ENCODE measurements around the gene GLB1L3.
"Not testable (repeated sequence)": the region's sequence is repeated elsewhere in the genome, so short reads cannot be mapped to it uniquely, and the experiment has no call there.

Gene GLB1L3

DNA sequence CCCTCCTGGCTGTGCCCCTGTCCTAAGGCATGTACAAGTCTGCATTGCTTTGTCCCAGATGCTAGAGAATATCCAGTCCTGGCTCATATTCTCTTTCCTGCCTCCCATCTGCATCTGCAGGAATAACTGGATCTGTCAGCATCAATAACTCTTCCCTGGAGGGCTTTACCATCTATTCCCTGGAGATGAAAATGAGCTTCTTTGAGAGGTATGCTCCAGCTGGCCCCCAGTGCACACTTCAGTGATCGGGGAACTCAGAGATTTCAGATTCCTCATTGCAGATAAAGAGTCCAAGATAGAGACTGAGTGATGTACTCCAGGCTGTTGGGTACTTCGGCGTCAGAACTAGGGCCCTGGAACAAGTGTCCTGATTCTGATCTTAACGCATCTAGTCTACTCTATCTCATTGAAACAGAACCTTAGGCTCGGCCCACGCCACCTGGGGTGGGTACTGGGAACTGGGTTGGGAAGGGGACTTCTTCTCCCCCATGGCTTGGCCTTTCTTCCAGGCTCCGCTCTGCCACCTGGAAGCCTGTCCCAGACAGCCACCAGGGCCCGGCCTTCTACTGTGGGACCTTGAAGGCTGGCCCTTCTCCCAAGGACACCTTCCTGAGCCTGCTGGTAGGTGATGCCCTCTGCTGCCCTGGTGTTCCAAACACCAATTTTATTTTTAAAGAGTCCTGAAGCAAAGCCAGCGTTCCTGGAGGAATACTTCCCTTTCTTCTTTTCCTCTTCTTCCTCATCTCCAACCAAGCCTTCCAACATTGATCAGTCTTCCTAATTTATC is 37.8 kb downstream of the GLB1L3 start:
- H3K4me3 Mint-ChIP-seq = no peak overlapping the region
- peaks cover 8% of the 10 kb centered on the region for H3K27me3 Mint-ChIP-seq (ENCODE audit: low read depth, poor library complexity)
- peaks cover under 1% of the 10 kb centered on the region for H3K36me3 Mint-ChIP-seq (ENCODE audit: low read depth)
- DNase-seq = no peak
- H3K27ac Mint-ChIP-seq = peak overlapping the region; percentile 45
- TF ChIP-seq, protein P1, sequence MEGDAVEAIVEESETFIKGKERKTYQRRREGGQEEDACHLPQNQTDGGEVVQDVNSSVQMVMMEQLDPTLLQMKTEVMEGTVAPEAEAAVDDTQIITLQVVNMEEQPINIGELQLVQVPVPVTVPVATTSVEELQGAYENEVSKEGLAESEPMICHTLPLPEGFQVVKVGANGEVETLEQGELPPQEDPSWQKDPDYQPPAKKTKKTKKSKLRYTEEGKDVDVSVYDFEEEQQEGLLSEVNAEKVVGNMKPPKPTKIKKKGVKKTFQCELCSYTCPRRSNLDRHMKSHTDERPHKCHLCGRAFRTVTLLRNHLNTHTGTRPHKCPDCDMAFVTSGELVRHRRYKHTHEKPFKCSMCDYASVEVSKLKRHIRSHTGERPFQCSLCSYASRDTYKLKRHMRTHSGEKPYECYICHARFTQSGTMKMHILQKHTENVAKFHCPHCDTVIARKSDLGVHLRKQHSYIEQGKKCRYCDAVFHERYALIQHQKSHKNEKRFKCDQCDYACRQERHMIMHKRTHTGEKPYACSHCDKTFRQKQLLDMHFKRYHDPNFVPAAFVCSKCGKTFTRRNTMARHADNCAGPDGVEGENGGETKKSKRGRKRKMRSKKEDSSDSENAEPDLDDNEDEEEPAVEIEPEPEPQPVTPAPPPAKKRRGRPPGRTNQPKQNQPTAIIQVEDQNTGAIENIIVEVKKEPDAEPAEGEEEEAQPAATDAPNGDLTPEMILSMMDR (IDR thresholded peaks at IDR 0.05) = no peak
- H3K4me1 Mint-ChIP-seq = no peaks in the 10 kb centered on the region
- peaks cover 24% of the 10 kb centered on the region for H3K9me3 Mint-ChIP-seq

DNA sequence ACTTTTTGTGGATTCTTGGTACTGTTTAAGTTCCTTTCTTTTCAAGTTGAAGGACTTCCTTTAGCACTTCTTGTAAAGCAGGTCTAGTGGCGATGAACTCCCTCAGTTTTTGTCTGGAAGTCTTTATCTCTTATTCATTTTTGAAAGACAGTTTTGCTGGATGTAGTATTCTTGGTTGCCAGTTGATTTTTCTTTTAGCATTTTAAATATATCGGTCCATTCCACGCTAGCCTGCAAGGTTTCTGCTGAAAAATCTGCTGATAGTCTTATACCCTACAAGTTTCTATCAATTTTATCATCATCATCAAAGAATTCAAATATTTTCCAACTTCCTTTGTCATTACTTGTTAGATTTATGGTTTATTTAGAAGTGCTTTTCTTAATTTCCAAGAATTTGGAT is 40.9 kb downstream of the GLB1L3 start:
- Mint-ChIP-seq H3K4me1 (no peaks in the 10 kb centered on the region), H3K27me3 (ENCODE audit: low read depth, poor library complexity) (peaks cover 3% of the 10 kb centered on the region), H3K9me3 (peaks cover 48% of the 10 kb centered on the region), H3K36me3 (ENCODE audit: low read depth) (peaks cover 18% of the 10 kb centered on the region), H3K27ac (no peak overlapping the region), H3K4me3 (no peak overlapping the region)
- TF ChIP-seq, protein P1 (IDR thresholded peaks at IDR 0.05) = no peak
- DNase-seq = no peak

DNA sequence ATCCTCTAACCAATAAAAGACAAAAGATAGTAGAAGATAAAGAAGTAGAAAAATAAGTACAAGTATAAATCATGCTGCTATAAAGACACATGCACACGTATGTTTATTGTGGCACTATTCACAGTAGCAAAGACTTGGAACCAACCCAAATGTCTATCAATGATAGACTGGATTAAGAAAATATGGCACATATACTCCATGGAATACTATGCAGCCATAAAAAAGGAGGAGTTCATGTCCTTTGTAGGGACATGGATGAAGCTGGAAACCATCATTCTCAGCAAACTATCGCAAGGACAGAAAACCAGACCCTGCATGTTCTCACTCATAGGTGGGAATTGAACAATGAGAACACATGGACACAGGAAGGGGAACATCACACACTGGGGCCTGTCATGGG is 45.2 kb downstream of the GLB1L3 start:
- H3K27me3 Mint-ChIP-seq (ENCODE audit: low read depth, poor library complexity); DNase-seq; H3K27ac Mint-ChIP-seq; H3K4me1 Mint-ChIP-seq; H3K4me3 Mint-ChIP-seq: not testable (repeated sequence)
- Mint-ChIP-seq H3K9me3 (peaks cover 48% of the 10 kb centered on the region), H3K36me3 (ENCODE audit: low read depth) (peaks cover 18% of the 10 kb centered on the region)

DNA sequence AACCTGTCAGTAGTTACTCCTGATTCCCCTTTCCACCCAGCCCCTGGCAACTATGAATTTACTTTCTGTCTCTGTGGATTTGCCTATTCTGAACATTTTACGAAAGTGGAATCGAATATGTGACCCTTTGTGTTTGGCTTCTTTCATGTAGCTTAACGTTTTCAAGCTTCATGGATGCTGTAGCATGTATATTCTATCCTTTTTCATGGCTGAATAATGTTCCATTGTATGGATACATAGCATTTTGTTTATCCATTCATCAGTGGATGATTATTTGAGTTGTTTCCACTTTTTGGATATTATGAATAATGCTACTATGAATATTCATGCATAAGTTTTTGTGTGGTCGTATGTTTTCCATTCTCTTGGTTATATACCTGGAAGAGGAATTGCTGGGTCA is 46.4 kb downstream of the GLB1L3 start:
- Mint-ChIP-seq H3K4me3 (no peak overlapping the region), H3K36me3 (ENCODE audit: low read depth) (peaks cover 18% of the 10 kb centered on the region), H3K9me3 (peaks cover 37% of the 10 kb centered on the region), H3K27me3 (ENCODE audit: low read depth, poor library complexity) (peaks cover 16% of the 10 kb centered on the region), H3K4me1 (no peaks in the 10 kb centered on the region), H3K27ac (no peak overlapping the region)
- TF ChIP-seq, protein P1 (IDR thresholded peaks at IDR 0.05) = no peak
- no peak for DNase-seq

DNA sequence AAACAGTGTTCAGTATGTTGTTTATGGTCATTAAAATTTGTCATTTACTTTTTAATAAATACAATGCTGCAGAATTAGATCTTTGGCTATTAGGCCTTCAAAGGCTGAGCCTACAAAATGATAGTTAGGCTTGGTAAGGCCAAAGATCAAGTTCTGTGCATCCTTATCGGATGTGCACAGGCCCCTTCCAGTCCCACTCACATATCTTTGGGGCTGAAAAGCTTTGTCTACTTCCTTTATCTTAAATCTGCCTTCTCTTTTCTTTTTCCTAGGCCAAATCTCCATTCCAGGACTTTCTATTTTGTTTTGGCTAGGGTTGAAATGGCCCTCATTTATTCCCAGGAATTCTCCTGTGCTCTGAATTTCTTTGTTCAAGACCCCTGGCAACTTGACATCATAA is 52.3 kb downstream of the GLB1L3 start:
- TF ChIP-seq, protein P1 (IDR thresholded peaks at IDR 0.05) = no peak
- Mint-ChIP-seq H3K4me3 (no peak overlapping the region), H3K36me3 (ENCODE audit: low read depth) (no peaks in the 10 kb centered on the region), H3K4me1 (peaks cover 16% of the 10 kb centered on the region), H3K27ac (no peak overlapping the region), H3K9me3 (peaks cover 3% of the 10 kb centered on the region), H3K27me3 (ENCODE audit: low read depth, poor library complexity) (peaks cover 67% of the 10 kb centered on the region)
- no peak for DNase-seq

DNA sequence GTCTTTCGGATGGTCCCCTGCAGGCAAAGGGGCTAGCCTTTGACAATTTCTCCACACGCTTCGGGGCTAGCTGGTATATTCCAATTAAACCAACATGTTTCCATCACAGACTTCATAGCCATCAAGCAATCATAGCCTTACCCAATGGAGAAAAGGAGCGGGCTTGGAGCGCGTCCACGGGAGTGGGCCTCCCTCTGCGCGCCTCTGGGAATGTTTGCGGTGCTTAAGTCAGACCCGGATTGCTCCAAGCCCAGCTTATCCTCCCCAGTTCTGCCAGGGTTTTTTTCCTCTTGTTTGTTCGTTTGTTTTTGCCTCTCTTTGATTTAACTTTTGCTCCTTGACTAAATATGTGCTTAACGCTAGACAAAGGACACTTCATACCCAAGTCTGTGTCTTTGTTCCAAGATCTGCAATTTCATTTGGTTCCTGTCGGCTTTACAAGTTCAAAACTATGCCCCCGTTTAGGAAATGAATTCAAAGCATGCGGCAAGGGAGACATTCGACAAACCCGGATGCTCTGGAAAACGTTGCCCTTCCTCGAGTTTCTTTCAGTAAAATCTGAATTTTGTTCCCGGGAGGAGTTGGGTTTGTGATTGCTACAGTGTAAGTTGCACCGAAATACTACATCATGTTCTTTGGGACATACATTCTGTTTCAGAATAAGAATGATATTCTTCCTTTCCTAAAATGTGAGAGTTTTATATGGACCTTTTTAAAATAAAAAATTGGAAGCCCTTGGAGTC is 54.6 kb downstream of the GLB1L3 start:
- Mint-ChIP-seq H3K9me3 (peaks cover 3% of the 10 kb centered on the region), H3K4me1 (peaks cover 27% of the 10 kb centered on the region), H3K4me3 (peak overlapping the region; percentile 85), H3K27ac (no peak overlapping the region), H3K27me3 (ENCODE audit: low read depth, poor library complexity) (peaks cover 84% of the 10 kb centered on the region), H3K36me3 (ENCODE audit: low read depth) (no peaks in the 10 kb centered on the region)
- TF ChIP-seq, protein P1 (IDR thresholded peaks at IDR 0.05) = no peak
- no peak for DNase-seq
